Body of pancreas (tissue), 4 donors: ENCODE measurements around the gene GNB5. TPM values are rescaled to one million over a fixed set of nuclear protein-coding genes. Genes with fewer than 3 reads are reported as not detected.

Experiments used
- ATAC-seq: fragments of 150-250 bp; one replicate; pipeline ENCODE4 v1.9.1; 2016
- DNase-seq, 4 donors: peaks; one replicate each; pipeline ENCODE4 v3.0.0-alpha.2; 2019
- H3K27ac ChIP-seq, 4 donors: fragments of 200-600 bp; sonication (generic); 1 replicate in 3 of 4; 2 replicates in 1 of 4; pipeline versions ENCODE4 v1.5.1 to v1.6.1; 2016 to 2019; ENCODE audit warnings: mild to moderate bottlenecking in 1 of 4, mixed read lengths in 1 of 4, moderate library complexity in 1 of 4
- H3K27me3 ChIP-seq, 2 donors: fragments of 200-600 bp; sonication (generic); one replicate each; pipeline ENCODE4 v1.6.0; 2016; ENCODE audit warnings: mild to moderate bottlenecking in 1 of 2
- H3K36me3 ChIP-seq, 2 donors: fragments of 200-600 bp; sonication (generic); replicated peaks in 1 of 2; 2 replicates each; pipeline ENCODE4 v1.5.1; 2016; ENCODE audit warnings: low read depth in 2 of 2; ENCODE audit not compliant: insufficient read depth in 1 of 2
- H3K4me1 ChIP-seq: fragments of 200-600 bp; sonication (generic); one replicate; pipeline ENCODE4 v1.6.0; 2016
- H3K4me3 ChIP-seq, 2 donors: fragments of 200-600 bp; sonication (generic); 1 replicate in 1 of 2; 2 replicates in 1 of 2; pipeline ENCODE4 v1.5.1; 2016 to 2019
- H3K9me3 ChIP-seq, 3 donors: fragments of 200-600 bp; sonication (generic); 1 replicate in 2 of 3; 2 replicates in 1 of 3; pipeline ENCODE4 v1.5.1; 2016
- POLR2A ChIP-seq, 3 donors: fragments of 450-650 bp; IDR thresholded peaks; one replicate each; pipeline ENCODE4 v1.6.1; 2016; ENCODE audit warnings: antibody characterized with exemption in 3 of 3, mild to moderate bottlenecking in 2 of 3
- WGBS, 2 donors: methylation state at CpG; one replicate each; pipeline ENCODE4 v1.1.5; 2017; 5-methylcytosine and 5-hydroxymethylcytosine counted together
- intact Hi-C: fragments of 100-400 bp; cut with DNase I; formaldehyde crosslinking; loops from one replicate; pipeline ENCODE4 v1.15.1; 2023
- total RNA-seq, 2 donors: library from RNA; depleted of rRNA; stranded (reverse); fragments of >200 nt; gene quantifications; one replicate each; pipeline ENCODE4 v1.1.0, GENCODE V29; 2016
- TF ChIP-seq, protein P1 (sequence below), 7 experiments: fragments of 450-650 bp in 4 of 7; fragments of 200-600 bp in 3 of 7; sonication (generic) in 3 of 7; IDR thresholded peaks; one replicate each; pipeline ENCODE4 v1.5.1; 2016 to 2019; ENCODE audit warnings: antibody characterized with exemption in 7 of 7

GNB5 gene
- total RNA-seq, 2 donors from 2014 or later = 15.8 to 25.2 TPM

- TF ChIP-seq, protein P1, sequence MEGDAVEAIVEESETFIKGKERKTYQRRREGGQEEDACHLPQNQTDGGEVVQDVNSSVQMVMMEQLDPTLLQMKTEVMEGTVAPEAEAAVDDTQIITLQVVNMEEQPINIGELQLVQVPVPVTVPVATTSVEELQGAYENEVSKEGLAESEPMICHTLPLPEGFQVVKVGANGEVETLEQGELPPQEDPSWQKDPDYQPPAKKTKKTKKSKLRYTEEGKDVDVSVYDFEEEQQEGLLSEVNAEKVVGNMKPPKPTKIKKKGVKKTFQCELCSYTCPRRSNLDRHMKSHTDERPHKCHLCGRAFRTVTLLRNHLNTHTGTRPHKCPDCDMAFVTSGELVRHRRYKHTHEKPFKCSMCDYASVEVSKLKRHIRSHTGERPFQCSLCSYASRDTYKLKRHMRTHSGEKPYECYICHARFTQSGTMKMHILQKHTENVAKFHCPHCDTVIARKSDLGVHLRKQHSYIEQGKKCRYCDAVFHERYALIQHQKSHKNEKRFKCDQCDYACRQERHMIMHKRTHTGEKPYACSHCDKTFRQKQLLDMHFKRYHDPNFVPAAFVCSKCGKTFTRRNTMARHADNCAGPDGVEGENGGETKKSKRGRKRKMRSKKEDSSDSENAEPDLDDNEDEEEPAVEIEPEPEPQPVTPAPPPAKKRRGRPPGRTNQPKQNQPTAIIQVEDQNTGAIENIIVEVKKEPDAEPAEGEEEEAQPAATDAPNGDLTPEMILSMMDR (IDR thresholded peaks at IDR 0.05) = no peak
- no peak for DNase-seq
- Histone ChIP-seq H3K4me3 (no peak overlapping the region), H3K27me3 (no peaks in the 10 kb centered on the region), H3K4me1 (peaks cover 9% of the 10 kb centered on the region), H3K9me3 (no peaks in the 10 kb centered on the region), H3K27ac (no peak overlapping the region), H3K36me3 (no peaks in the 10 kb centered on the region)
- intact Hi-C loops = no loop called here
- 67 to 70% methylated on average over 9 to 10 of the region's 10 CpGs for WGBS, 2 donors
- ATAC-seq = no peak
Measured at GRCh38 chr15:52078197-52078875, 112.9 kb downstream of the GNB5 start.

DNA sequence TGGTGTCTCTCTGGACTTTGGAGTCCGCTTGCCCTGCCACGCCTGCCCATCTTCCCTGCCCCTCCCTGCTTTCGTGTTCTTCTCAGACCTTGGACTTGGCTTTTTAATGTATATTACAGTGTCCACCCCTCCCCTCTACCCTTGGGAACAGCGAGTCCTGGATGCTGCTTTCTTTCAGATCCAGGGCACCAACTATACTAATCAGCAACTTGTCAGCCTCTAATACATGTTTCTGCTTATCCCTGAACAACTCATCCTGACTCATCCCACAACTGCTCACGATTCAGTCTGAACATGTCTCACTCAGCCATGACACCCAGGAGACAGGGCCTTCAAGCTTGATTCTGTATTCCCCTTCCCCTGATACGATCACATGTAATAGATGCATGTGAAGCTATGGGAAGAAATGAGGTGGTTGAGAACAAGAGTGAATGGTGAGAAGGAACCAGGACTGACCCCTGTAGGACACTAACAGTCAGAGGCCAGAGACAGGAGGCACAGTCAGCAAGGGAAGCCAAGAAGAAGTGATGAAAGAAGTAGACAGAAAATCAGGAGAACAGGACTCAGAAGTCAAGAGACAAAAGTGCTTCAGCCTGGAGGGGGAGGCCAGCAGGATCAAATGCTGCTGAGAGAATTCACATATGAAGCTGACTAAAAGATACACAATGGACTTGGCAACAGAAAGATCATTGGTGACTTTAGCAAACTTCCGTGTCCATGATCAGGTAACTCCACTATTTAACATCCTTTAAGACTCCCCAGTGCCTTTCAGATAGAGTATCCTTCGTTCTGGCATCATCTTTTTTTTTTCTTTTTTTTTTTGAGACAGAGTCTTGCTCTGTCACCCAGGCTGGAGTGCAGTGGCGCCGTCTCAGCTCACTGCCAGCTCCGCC, 114.1 kb downstream of the GNB5 start:
- no peak for TF ChIP-seq POLR2A (IDR thresholded peaks at IDR 0.05)
- TF ChIP-seq, protein P1 (IDR thresholded peaks at IDR 0.05) = no peak
- Histone ChIP-seq H3K4me1 (peaks cover 9% of the 10 kb centered on the region), H3K9me3 (no peaks in the 10 kb centered on the region), H3K27me3 (no peaks in the 10 kb centered on the region), H3K36me3 (no peaks in the 10 kb centered on the region), H3K4me3 (no peak overlapping the region), H3K27ac (no peak overlapping the region)
- DNase-seq (no peak), ATAC-seq (no peak)
- WGBS, 2 donors = 75 to 81% methylated on average over 11 of the region's 11 CpGs
- intact Hi-C loops = no loop called here

DNA sequence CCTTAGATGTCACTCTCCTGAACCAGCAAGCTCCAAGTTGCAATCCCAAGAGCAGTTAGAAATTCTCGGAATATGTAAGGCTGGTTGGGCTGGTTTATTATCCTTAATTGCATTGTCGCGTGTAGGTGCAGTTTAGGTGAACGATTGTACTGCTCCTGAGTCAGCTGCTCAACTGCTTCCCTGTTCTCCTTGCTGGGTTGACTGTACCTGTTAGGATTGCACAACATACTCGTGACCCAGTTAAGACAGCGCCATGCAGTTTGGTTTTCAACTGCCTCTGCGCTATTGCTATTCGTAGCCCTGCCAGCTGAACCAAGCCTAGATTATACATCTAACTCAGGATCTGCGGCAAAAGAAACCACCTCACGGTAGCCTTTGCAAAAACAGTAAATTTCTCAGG, 119.6 kb downstream of the GNB5 start:
- H3K27ac ChIP-seq = peak overlapping the region in 2 of 4 donors; percentile 23 to 53
- no peaks in the 10 kb centered on the region for H3K9me3 ChIP-seq
- peak; percentile 89 for ATAC-seq
- no peaks in the 10 kb centered on the region for H3K27me3 ChIP-seq
- H3K4me1 ChIP-seq = peaks cover 18% of the 10 kb centered on the region
- intact Hi-C loops = no loop called here
- no peaks in the 10 kb centered on the region for H3K36me3 ChIP-seq
- TF ChIP-seq, protein P1 (IDR thresholded peaks at IDR 0.05) = no peak
- no peak for TF ChIP-seq POLR2A (IDR thresholded peaks at IDR 0.05)
- H3K4me3 ChIP-seq = no peak overlapping the region
- peak; percentile 35 to 69 (median 60) for DNase-seq
- 48 to 53% methylated on average over 7 to 10 of the region's 10 CpGs for WGBS, 2 donors

- H3K9me3 ChIP-seq = no peaks in the 10 kb centered on the region
- intact Hi-C loops = no loop called here
- WGBS, 2 donors = 43 to 49% methylated on average over 4 to 5 of the region's 5 CpGs
Measured at GRCh38 chr15:52069559-52069958, 121.6 kb downstream of the GNB5 start.

More at GRCh38 chr15:52069559-52069958, 121.6 kb downstream of the GNB5 start:
- H3K27me3 ChIP-seq = no peaks in the 10 kb centered on the region
- H3K4me3 ChIP-seq = no peak overlapping the region
- H3K36me3 ChIP-seq = no peaks in the 10 kb centered on the region
- peaks cover 18% of the 10 kb centered on the region for H3K4me1 ChIP-seq
- TF ChIP-seq, protein P1 (IDR thresholded peaks at IDR 0.05) = no peak
- TF ChIP-seq POLR2A (IDR thresholded peaks at IDR 0.05) = no peak
- ATAC-seq = peak; percentile 19
- no peak overlapping the region for H3K27ac ChIP-seq
- DNase-seq = peak in 3 of 4 donors; percentile 24 to 45 (median 35)
